IMR-90 (cell line): ENCODE results near the gene MOSPD3. TPM values are rescaled to one million over a fixed set of nuclear protein-coding genes. Genes with fewer than 3 reads are reported as not detected.

Experiments
- ATAC-seq: fragments of 200-7000 bp; cut with Tn5 transposase; 2 replicates; pipeline ENCODE4 v1.9.1; 2020; ENCODE audit warnings: low read depth, mild to moderate bottlenecking, moderate library complexity
- BruUV-seq: library from RNA; stranded (reverse); fragments of 400-500 nt; replicated peaks from 2 replicates; lab custom pipeline; 2021; lab: Mats Ljungman, UMichigan
- CTCF ChIA-PET: fragments of 300-600 bp; formaldehyde crosslinking; extraction: SDS; loops from one replicate; lab custom pipeline; 2021; ENCODE audit warnings: antibody characterized with exemption; lab: Yijun Ruan, JAX
- POLR2A ChIA-PET: fragments of 300-600 bp; sonication (Branson Sonifier 250); formaldehyde crosslinking; loops from one replicate; lab custom pipeline; 2022; ENCODE audit warnings: antibody characterized with exemption; ENCODE audit not compliant: unreplicated experiment; lab: Charles Lee
- DNase-seq: peaks from one replicate; pipeline ENCODE4 v3.0.0; 2013
- H2AFZ ChIP-seq: replicated peaks from 2 replicates; pipeline ENCODE3; 2013; ENCODE audit warnings: low read length, mild to moderate bottlenecking; ENCODE audit not compliant: poor library complexity
- H2AK5ac ChIP-seq: 2 replicates; pipeline ENCODE4 v1.6.1; 2013; ENCODE audit warnings: low read depth, low read length, inconsistent platforms
- H2AK9ac ChIP-seq: replicated peaks from 2 replicates; pipeline ENCODE3; 2013; ENCODE audit warnings: mild to moderate bottlenecking, low read depth, low read length, moderate library complexity; ENCODE audit not compliant: poor library complexity
- H2BK120ac ChIP-seq: 2 replicates; pipeline ENCODE4 v1.6.1; 2013; ENCODE audit warnings: low read depth, low read length, inconsistent platforms
- H2BK15ac ChIP-seq: 3 replicates; pipeline ENCODE4 v1.6.1; 2013; ENCODE audit warnings: low read depth, low read length, inconsistent platforms
- H2BK20ac ChIP-seq: 2 replicates; pipeline ENCODE4 v1.6.1; 2013; ENCODE audit warnings: low read depth, mild to moderate bottlenecking, inconsistent platforms, low read length, moderate library complexity
- H2BK5ac ChIP-seq: 2 replicates; pipeline ENCODE4 v1.6.1; 2013; ENCODE audit warnings: mild to moderate bottlenecking, low read depth, low read length, inconsistent platforms; ENCODE audit not compliant: poor library complexity, severe bottlenecking
- H3K14ac ChIP-seq: replicated peaks from 2 replicates; pipeline ENCODE4 v1.6.1; 2013; ENCODE audit warnings: low read depth, low read length, inconsistent platforms
- H3K18ac ChIP-seq: 2 replicates; pipeline ENCODE4 v1.6.1; 2013; ENCODE audit warnings: low read depth, low read length, control low read depth
- H3K23ac ChIP-seq: 2 replicates; pipeline ENCODE4 v1.6.1; 2013; ENCODE audit warnings: low read depth, low read length, inconsistent platforms
- H3K27ac ChIP-seq: 2 replicates; pipeline ENCODE4 v1.5.1; 2013; ENCODE audit warnings: mild to moderate bottlenecking, control low read depth, low read length; ENCODE audit not compliant: insufficient read depth
- H3K27me3 ChIP-seq: 2 replicates; pipeline ENCODE4 v1.6.1; 2013; ENCODE audit warnings: low read length; ENCODE audit not compliant: control insufficient read depth, insufficient read depth
- H3K36me3 ChIP-seq: 2 replicates; pipeline ENCODE4 v1.6.1; 2013; ENCODE audit warnings: low read length, mixed read lengths; ENCODE audit not compliant: control insufficient read depth, insufficient read depth
- H3K4ac ChIP-seq: 2 replicates; pipeline ENCODE4 v1.6.1; 2013; ENCODE audit warnings: low read depth, low read length, inconsistent platforms
- H3K4me1 ChIP-seq: 2 replicates; pipeline ENCODE4 v1.6.1; 2013; ENCODE audit warnings: low read length, mixed read lengths; ENCODE audit not compliant: control insufficient read depth, insufficient read depth
- H3K4me2 ChIP-seq: 2 replicates; pipeline ENCODE4 v1.6.1; 2013; ENCODE audit warnings: low read depth, mild to moderate bottlenecking, control low read depth, low read length, moderate library complexity
- H3K4me3 ChIP-seq: 2 replicates; pipeline ENCODE4 v1.5.1; 2013; ENCODE audit warnings: low read depth, mild to moderate bottlenecking, control low read depth, low read length, moderate library complexity; ENCODE audit not compliant: insufficient read depth
- H3K56ac ChIP-seq: 2 replicates; pipeline ENCODE4 v1.6.1; 2013; ENCODE audit warnings: low read length, inconsistent platforms; ENCODE audit not compliant: insufficient read depth; ENCODE audit errors: extremely low read depth
- H3K79me1 ChIP-seq, 2 experiments: 2 replicates each; pipeline ENCODE4 v1.6.1; 2013; ENCODE audit warnings: low read length in 2 of 2, inconsistent platforms in 1 of 2, low read depth in 1 of 2
- H3K9ac ChIP-seq: 2 replicates; pipeline ENCODE4 v1.6.1; 2013; ENCODE audit warnings: low read depth, low read length, control low read depth
- H3K9me1 ChIP-seq: 2 replicates; pipeline ENCODE4 v1.6.1; 2013; ENCODE audit warnings: low read length, inconsistent platforms; ENCODE audit not compliant: insufficient read depth
- H3K9me3 ChIP-seq: 2 replicates; pipeline ENCODE4 v1.6.1; 2013; ENCODE audit warnings: low read length; ENCODE audit not compliant: control insufficient read depth, insufficient read depth
- H4K20me1 ChIP-seq: 2 replicates; pipeline ENCODE4 v1.6.1; 2013; ENCODE audit warnings: low read length, inconsistent platforms; ENCODE audit not compliant: insufficient read depth
- H4K5ac ChIP-seq: 2 replicates; pipeline ENCODE4 v1.6.1; 2013; ENCODE audit warnings: mild to moderate bottlenecking, low read depth, low read length, control low read depth
- H4K8ac ChIP-seq, 2 experiments: 2 replicates each; pipeline ENCODE4 v1.6.1; 2013; ENCODE audit warnings: low read depth in 2 of 2, low read length in 2 of 2, control low read depth in 1 of 2, inconsistent platforms in 1 of 2
- H4K91ac ChIP-seq: 2 replicates; pipeline ENCODE4 v1.6.1; 2013; ENCODE audit warnings: low read depth, low read length, inconsistent platforms; ENCODE audit not compliant: insufficient read depth
- BHLHE40 ChIP-seq: fragments of 150-350 bp; IDR thresholded peaks from 2 replicates; pipeline ENCODE4 v1.6.1; 2016; ENCODE audit warnings: mild to moderate bottlenecking, low read depth, low read length
- CEBPB ChIP-seq: IDR thresholded peaks from 2 replicates; pipeline ENCODE4 v1.6.1; 2012; ENCODE audit warnings: low read depth, low read length, improper control_type of control experiment
- CHD1 ChIP-seq: IDR thresholded peaks from 2 replicates; pipeline ENCODE4 v1.6.1; 2012; ENCODE audit warnings: low read depth, low read length, improper control_type of control experiment
- CTCF ChIP-seq: conservative IDR thresholded peaks from 2 replicates; pipeline ENCODE4 v1.5.1; 2012; ENCODE audit warnings: mild to moderate bottlenecking, low read depth, low read length, improper control_type of control experiment
- FOS ChIP-seq: fragments of 150-350 bp; IDR thresholded peaks from 2 replicates; pipeline ENCODE4 v1.6.1; 2016; ENCODE audit warnings: low read depth, low read length
- MAFK ChIP-seq: IDR thresholded peaks from 2 replicates; pipeline ENCODE4 v1.6.1; 2012; ENCODE audit warnings: low read depth, low read length, improper control_type of control experiment
- MAZ ChIP-seq: IDR thresholded peaks from 2 replicates; pipeline ENCODE4 v1.6.1; 2012; ENCODE audit warnings: low read depth, mild to moderate bottlenecking, low read length, improper control_type of control experiment, moderate library complexity, borderline replicate concordance
- MXI1 ChIP-seq: IDR thresholded peaks from 2 replicates; pipeline ENCODE4 v1.6.1; 2012; ENCODE audit warnings: low read depth, mild to moderate bottlenecking, low read length, moderate library complexity, borderline replicate concordance
- NFE2L2 ChIP-seq: fragments of 150-350 bp; IDR thresholded peaks from 2 replicates; pipeline ENCODE4 v1.6.1; 2016; ENCODE audit warnings: low read depth, mild to moderate bottlenecking, low read length
- POLR2A ChIP-seq: IDR thresholded peaks from 2 replicates; pipeline ENCODE4 v1.6.1; 2012; ENCODE audit warnings: mild to moderate bottlenecking, low read depth, low read length
- RAD21 ChIP-seq: IDR thresholded peaks from 2 replicates; pipeline ENCODE4 v1.6.1; 2012; ENCODE audit warnings: low read length, improper control_type of control experiment
- RCOR1 ChIP-seq: IDR thresholded peaks from 2 replicates; pipeline ENCODE4 v1.6.1; 2012; ENCODE audit warnings: mild to moderate bottlenecking, low read length, improper control_type of control experiment; ENCODE audit not compliant: insufficient replicate concordance
- RFX5 ChIP-seq: IDR thresholded peaks from 2 replicates; pipeline ENCODE4 v1.8.0; 2012; ENCODE audit warnings: low read depth, mild to moderate bottlenecking, low read length, moderate library complexity
- SMC3 ChIP-seq: fragments of 150-350 bp; IDR thresholded peaks from 2 replicates; pipeline ENCODE4 v1.6.1; 2016; ENCODE audit warnings: low read depth, mild to moderate bottlenecking, antibody characterized with exemption, low read length, moderate library complexity
- WGBS, 2 experiments: methylation state at CpG; one replicate each; pipeline versions ENCODE4 v1.1.5 to v1.1.7; 2013; ENCODE audit warnings: missing lambda C conversion rate in 2 of 2; ENCODE audit not compliant: insufficient read length in 1 of 2; ENCODE audit errors: extremely low coverage in 2 of 2; 5-methylcytosine and 5-hydroxymethylcytosine counted together
- dilution Hi-C: fragments of 300-500 bp; cut with HindIII; formaldehyde crosslinking; loops from one replicate; pipeline ENCODE4 v1.14.3; 2018; ENCODE audit warnings: low sequenced_read_pairs; ENCODE audit not compliant: unreplicated experiment
- in situ Hi-C: fragments of 300-500 bp; cut with MboI; formaldehyde crosslinking; loops from 3 replicates; pipeline ENCODE4 v1.14.3; 2019; ENCODE audit warnings: low sequenced_read_pairs, inconsistent platforms, mixed read lengths
- intact Hi-C: fragments of 100-400 bp; cut with micrococcal nuclease; formaldehyde crosslinking; loops from 2 replicates; pipeline ENCODE4 v1.10.0; 2022
- polyA plus RNA-seq, 3 experiments: library from polyadenylated mRNA; depleted of rRNA; stranded (reverse); fragments of >200 nt; gene quantifications; 2 replicates each; pipeline ENCODE4 v1.2.3, GENCODE V29; 2012; ENCODE audit warnings: low replicate concordance in 1 of 3
- total RNA-seq: library from RNA; depleted of rRNA; stranded (reverse); fragments of >200 nt; gene quantifications from 2 replicates; pipeline ENCODE4 v1.2.3, GENCODE V29; 2012
- TF ChIP-seq, protein P1 (sequence below): fragments of 150-350 bp; IDR thresholded peaks from 2 replicates; pipeline ENCODE4 v1.6.1; 2017; ENCODE audit warnings: mild to moderate bottlenecking, antibody characterized with exemption, low read length, low read depth
- TF ChIP-seq, protein P2 (sequence below): fragments of 150-350 bp; IDR thresholded peaks from 2 replicates; pipeline ENCODE4 v1.6.1; 2016; ENCODE audit warnings: low read depth, mild to moderate bottlenecking, low read length, moderate library complexity, borderline replicate concordance

The MOSPD3 gene
- total and polyA plus RNA-seq, 2 of the 4 experiments (the other 2 are of a cell fraction): 2.3 to 30.0 TPM

GRCh38 chr7:100591596-100591995, 20.7 kb upstream of the MOSPD3 start:
- ChIA-PET CTCF (no interaction called here), POLR2A (no interaction called here)
- Histone ChIP-seq H2BK120ac (no peak overlapping the region), H4K91ac (no peak overlapping the region), H3K56ac (no peak overlapping the region), H4K20me1 (no peaks in the 10 kb centered on the region), H4K8ac (no peak overlapping the region), H3K4me2 (no peak overlapping the region), H2AK9ac (no peak overlapping the region), H2BK20ac (no peak overlapping the region), H3K9me3 (no peaks in the 10 kb centered on the region), H3K36me3 (peaks cover 1% of the 10 kb centered on the region; the same call in 1 of the 2 replicates), H3K9me1 (0 out of 2 replicates have a peak, but pooled peaks cover 6% of the 10 kb centered on the region), H3K9ac (no peak overlapping the region), H3K4ac (no peak overlapping the region), H3K79me1 (peaks cover 0 to 4% of the 10 kb centered on the region in 2 experiments; a peak in 1 of 4 replicates), H3K4me1 (peaks cover 5% of the 10 kb centered on the region; the same call in 1 of the 2 replicates), H2AFZ (no peak overlapping the region), H3K27me3 (no peaks in the 10 kb centered on the region), H3K14ac (no peak overlapping the region), H4K5ac (no peak overlapping the region), H3K23ac (no peak overlapping the region), H3K18ac (no peak overlapping the region), H3K27ac (no peak overlapping the region), H3K4me3 (no peak overlapping the region), H2BK15ac (no peak overlapping the region), H2AK5ac (no peak overlapping the region), H2BK5ac (no peak overlapping the region)
- intact Hi-C loops (no loop called here), in situ Hi-C loops (loop anchor here (25.0 kb wide), 1 partner anchor 271 kb away; the partner anchor contains the start of genes SLC12A9 and TRIP6), dilution Hi-C loops (no loop called here)
- no peak for DNase-seq
- TF ChIP-seq CHD1 (no peak), POLR2A (no peak), BHLHE40 (no peak), SMC3 (no peak), CTCF (no peak), MXI1 (no peak), FOS (no peak), RFX5 (no peak), RCOR1 (no peak), MAZ (no peak), NFE2L2 (no peak), CEBPB (no peak), RAD21 (no peak), MAFK (no peak)
- TF ChIP-seq, protein P1, sequence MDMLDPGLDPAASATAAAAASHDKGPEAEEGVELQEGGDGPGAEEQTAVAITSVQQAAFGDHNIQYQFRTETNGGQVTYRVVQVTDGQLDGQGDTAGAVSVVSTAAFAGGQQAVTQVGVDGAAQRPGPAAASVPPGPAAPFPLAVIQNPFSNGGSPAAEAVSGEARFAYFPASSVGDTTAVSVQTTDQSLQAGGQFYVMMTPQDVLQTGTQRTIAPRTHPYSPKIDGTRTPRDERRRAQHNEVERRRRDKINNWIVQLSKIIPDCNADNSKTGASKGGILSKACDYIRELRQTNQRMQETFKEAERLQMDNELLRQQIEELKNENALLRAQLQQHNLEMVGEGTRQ: no peak
- TF ChIP-seq, protein P2, sequence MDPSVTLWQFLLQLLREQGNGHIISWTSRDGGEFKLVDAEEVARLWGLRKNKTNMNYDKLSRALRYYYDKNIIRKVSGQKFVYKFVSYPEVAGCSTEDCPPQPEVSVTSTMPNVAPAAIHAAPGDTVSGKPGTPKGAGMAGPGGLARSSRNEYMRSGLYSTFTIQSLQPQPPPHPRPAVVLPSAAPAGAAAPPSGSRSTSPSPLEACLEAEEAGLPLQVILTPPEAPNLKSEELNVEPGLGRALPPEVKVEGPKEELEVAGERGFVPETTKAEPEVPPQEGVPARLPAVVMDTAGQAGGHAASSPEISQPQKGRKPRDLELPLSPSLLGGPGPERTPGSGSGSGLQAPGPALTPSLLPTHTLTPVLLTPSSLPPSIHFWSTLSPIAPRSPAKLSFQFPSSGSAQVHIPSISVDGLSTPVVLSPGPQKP: no peak
- WGBS, 2 experiments: 97% methylated on average over 9 of the region's 17 CpGs; no CpG with 5 or more reads in 1 of the 2 experiments
- no peak for ATAC-seq
- BruUV-seq: no TSS peak
